ENCODE data around the gene OR1F1.
"Not testable (repeated sequence)": the region's sequence is repeated elsewhere in the genome, so short reads cannot be mapped to it uniquely, and the experiment has no call there.

The OR1F1 gene

GRCh38 chr16:3175157-3176093, 12.6 kb upstream of the OR1F1 start:
- DNase-seq: peak; percentile 80

- DNase-seq: no peak
Measured at GRCh38 chr16:3179651-3180050, 8.4 kb upstream of the OR1F1 start.

GRCh38 chr16:3180445-3180878, 7.5 kb upstream of the OR1F1 start:
- DNase-seq: peak; percentile 52

GRCh38 chr16:3182293-3182607, 5.8 kb upstream of the OR1F1 start:
- DNase-seq: not testable (repeated sequence)

GRCh38 chr16:3182608-3183444, 5.2 kb upstream of the OR1F1 start:
- DNase-seq: peak; percentile 81

GRCh38 chr16:3183445-3184139, 4.4 kb upstream of the OR1F1 start:
- DNase-seq: no peak

GRCh38 chr16:3186946-3187690, 886 bp upstream of the OR1F1 start:
- no peak for DNase-seq

- DNase-seq: no peak
Measured at GRCh38 chr16:3188675-3188924, 596 bp downstream of the OR1F1 start.

GRCh38 chr16:3188925-3189825, 1.2 kb downstream of the OR1F1 start:
- peak; percentile 81 for DNase-seq

- no peak for DNase-seq
Measured at GRCh38 chr16:3189869-3190268, 1.9 kb downstream of the OR1F1 start.

- no peak for DNase-seq
Measured at GRCh38 chr16:3190949-3191353, 2.9 kb downstream of the OR1F1 start.

- no peak for DNase-seq
Measured at GRCh38 chr16:3192476-3193019, 4.5 kb downstream of the OR1F1 start.

- DNase-seq: no peak
Measured at GRCh38 chr16:3193221-3194212, 5.5 kb downstream of the OR1F1 start.

- DNase-seq: no peak
Measured at GRCh38 chr16:3194792-3195191, 6.8 kb downstream of the OR1F1 start.

- peak; percentile 34 for DNase-seq
Measured at GRCh38 chr16:3195975-3196374, 8.0 kb downstream of the OR1F1 start.

GRCh38 chr16:3197694-3198333, 9.8 kb downstream of the OR1F1 start:
- DNase-seq: not testable (repeated sequence)

GRCh38 chr16:3198334-3199072, 10.5 kb downstream of the OR1F1 start:
- DNase-seq: no peak

GRCh38 chr16:3202903-3203539, 15.0 kb downstream of the OR1F1 start:
- no peak for DNase-seq
